GM20000 (cell line): ENCODE measurements around the gene BTG4.

Experiments used
- DNase-seq: peaks from one replicate; pipeline ENCODE4 v3.0.0; 2012; ENCODE audit warnings: low spot score
- TF ChIP-seq, protein P1 (sequence below): IDR thresholded peaks from 2 replicates; pipeline ENCODE4 v1.5.1; 2012; ENCODE audit warnings: mild to moderate bottlenecking, control low read depth; ENCODE audit errors: extremely low read depth, missing control alignments

Gene BTG4

DNA sequence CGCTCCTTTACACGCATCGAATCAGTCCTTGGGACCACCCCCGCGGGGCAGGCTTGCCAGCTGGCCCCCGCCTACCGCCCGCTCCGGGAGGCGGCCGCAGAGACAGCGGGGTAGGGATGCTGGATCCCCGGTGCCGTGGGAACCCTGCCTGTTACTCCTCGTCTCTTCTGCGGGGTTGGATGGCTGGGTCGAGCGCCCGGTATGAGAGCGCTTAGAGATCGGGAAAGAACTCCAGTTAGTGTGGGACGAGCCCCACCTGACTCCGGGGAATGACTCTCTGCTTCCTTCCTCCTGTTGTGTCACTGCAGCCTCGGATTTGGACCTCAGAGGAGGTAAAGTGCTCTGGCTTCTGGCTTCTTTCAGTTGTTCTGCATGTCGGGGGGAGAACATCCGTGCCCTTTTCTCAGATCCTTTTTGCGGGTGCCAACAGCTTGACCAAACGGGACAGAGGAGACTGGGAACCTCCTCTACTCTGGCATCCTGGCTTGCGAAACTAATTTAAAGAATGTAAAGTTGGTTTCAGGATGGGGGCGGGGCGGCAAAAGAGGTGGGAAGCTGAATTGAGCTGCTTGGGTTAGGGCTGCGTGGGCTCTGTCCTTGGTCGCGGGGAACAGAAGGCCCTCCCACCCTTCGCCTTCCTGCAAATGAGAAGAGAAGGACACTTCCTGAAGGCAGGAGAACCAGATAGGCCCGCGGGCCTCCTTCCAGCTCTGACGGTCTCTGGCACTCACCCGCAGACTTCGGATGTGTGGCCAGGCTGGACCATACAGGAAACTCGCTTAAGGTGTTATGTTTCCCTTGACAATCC, 29.3 kb upstream of the BTG4 start:
- TF ChIP-seq, protein P1, sequence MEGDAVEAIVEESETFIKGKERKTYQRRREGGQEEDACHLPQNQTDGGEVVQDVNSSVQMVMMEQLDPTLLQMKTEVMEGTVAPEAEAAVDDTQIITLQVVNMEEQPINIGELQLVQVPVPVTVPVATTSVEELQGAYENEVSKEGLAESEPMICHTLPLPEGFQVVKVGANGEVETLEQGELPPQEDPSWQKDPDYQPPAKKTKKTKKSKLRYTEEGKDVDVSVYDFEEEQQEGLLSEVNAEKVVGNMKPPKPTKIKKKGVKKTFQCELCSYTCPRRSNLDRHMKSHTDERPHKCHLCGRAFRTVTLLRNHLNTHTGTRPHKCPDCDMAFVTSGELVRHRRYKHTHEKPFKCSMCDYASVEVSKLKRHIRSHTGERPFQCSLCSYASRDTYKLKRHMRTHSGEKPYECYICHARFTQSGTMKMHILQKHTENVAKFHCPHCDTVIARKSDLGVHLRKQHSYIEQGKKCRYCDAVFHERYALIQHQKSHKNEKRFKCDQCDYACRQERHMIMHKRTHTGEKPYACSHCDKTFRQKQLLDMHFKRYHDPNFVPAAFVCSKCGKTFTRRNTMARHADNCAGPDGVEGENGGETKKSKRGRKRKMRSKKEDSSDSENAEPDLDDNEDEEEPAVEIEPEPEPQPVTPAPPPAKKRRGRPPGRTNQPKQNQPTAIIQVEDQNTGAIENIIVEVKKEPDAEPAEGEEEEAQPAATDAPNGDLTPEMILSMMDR = no peak
- DNase-seq = peak; percentile 43

DNA sequence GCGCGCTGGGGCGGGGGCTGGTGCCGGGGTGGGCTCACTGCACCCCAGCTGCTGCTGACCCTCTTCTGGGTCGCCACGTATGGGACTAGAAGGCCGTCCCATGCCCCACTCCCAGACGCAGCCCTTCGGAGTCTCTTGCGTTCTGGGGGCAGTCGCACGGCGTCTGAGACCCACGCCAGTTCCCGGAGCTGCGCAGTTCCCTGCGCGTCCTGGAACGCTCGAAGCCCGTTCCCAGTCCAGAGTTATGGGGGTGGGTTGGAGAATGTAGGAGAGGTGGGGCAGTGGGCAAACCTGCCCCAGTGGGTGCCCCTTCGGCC, 28.7 kb upstream of the BTG4 start:
- TF ChIP-seq, protein P1 = no peak
- DNase-seq = peak; percentile 28

DNA sequence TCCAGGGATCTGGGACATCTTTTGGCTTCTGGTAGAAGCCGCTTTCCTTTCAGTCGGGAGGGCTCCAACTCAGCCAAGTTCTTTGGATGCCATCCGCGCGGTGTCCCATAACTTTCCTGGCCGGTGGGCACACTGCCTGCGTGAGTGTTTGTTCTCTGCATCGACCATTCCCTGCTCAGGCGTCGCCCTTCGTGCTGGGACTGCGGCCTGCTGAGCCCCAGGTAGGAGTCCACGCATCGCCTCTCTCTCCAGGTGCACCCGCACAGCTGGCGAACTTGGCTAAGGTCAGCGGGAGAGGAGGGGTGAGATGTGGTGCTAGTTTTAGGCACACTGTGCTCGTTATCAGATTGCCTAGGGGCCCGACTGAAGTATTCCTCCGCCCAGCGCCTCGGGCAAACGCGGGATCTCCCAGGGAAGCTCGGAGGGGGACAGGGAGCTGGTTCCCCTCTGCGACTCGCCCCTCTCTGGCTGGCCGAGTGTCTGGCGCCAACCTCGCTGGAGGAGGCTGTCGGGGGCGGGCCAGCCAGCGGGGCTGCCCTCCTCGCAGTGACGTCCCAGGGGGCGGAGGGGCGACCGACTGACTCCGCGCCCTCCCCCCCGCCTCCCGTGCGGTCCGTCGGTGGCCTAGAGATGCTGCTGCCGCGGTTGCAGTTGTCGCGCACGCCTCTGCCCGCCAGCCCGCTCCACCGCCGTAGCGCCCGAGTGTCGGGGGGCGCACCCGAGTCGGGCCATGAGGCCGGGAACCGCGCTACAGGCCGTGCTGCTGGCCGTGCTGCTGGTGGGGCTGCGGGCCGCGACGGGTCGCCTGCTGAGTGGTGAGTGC, 28.1 kb upstream of the BTG4 start, which contains the start of gene LAYN:
LAYN (plus strand) TSS at position 607 of the 823 bp plus-strand sequence; CDS start at position 731, 124 bp downstream.
- peak; percentile 48 for DNase-seq

DNA sequence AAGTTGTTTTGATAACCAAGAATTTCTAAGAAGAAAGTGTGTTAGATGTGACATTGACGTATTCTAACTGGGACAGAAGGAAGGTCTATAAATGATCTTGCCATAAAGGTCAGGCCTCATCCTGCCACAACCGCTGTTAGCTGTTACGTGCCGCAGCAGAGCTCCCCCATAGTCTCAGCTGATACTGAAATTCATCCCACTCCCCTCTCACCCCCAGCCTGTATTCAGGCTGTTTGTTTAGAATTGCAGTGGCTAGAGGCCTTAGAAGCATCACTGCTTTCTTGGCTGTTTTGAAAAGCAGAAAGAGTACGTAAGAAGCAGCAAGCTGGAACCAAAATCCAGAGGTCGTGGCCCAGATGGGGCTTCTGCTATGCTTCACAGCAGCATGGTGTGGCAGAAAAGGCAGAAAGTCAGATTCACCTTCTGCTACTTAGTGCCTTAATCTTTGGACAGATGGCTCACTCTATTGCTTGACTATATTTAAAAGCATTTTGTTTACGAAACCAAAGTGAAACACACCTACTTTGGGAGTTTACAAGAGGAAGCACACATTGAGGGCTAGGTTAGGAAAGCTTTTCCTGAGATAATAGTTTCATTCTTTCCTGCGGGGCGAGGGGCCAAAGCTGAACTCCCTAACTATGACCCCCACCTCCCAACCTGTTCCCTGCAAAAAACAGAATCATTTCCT, 27.4 kb upstream of the BTG4 start:
- TF ChIP-seq, protein P1 = no peak
- DNase-seq = peak; percentile 19

More for the DNA sequence above, 28.1 kb upstream of the BTG4 start, which contains the start of gene LAYN:
- TF ChIP-seq, protein P1 = no peak

DNA sequence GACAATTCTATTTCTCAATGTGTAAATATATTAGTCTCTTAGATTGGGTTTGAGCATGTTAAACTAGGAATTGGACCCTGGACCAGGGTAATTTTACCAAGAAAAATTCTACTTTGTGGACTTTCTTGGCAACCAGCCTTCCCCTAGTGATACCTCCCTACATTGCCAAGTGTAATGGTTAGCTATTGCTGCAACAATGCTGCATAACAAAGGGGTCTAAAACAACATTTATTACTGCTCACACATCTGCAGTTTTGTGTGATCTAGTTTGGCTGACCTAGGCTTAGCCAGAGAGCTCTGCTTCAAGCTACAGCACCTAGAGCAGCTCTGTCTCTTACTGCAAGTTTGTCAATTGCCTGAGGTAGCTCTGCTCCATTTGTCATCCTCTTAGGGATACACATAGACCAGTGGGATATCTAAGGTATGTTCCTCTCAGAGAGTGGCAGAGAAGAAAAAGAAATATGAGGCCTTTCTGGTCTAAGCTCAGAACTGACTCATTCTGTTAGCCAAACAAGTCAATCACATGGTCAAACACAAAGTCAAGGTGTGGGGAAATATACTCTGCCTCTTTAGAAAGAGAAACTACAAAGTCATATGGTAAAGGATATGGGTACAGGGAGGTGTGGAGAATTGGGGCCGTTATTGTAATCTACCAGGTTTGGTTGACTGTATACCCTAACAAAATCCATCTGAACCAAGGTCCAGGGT, 26.4 kb upstream of the BTG4 start:
- TF ChIP-seq, protein P1 = no peak
- DNase-seq = peak; percentile 34

DNA sequence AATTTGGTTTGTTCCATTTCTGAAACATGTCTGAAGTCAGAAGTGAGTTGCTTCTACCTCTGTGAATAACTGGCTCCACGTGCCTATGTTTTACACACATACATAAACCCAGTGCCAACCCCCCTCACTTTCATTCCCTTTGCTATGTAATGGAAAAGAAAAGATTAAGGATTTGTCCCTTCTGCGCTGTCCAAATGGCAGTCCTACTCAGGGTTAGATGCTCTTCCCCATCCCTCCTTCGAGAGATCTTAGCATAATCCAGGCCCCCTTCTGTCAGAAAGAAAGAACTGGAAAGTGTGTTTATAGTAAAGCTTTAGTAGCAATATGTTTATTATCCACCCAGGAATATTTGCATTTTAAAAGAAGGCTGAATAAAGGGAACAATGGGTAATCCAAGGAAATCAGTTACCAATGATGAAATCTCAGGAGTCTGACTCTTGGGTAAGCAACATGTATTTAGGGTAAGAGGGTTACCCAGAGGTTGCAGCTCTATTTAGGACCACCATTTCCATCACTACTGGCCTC, 25.2 kb upstream of the BTG4 start:
- TF ChIP-seq, protein P1 = no peak

More for the DNA sequence above, 25.2 kb upstream of the BTG4 start:
- no peak for DNase-seq
